Upper lobe of left lung (tissue), 4 donors: ENCODE measurements around the gene SPSB3.

Source experiments
- CTCF ChIP-seq, 6 experiments: fragments of 450-650 bp in 4 of 6; fragments of 200-600 bp in 2 of 6; sonication (generic) in 2 of 6; IDR thresholded peaks; one replicate each; pipeline ENCODE4 v1.5.1; 2016 to 2019; ENCODE audit warnings: antibody characterized with exemption in 6 of 6
- POLR2A ChIP-seq, 4 donors: fragments of 450-650 bp; IDR thresholded peaks; one replicate each; pipeline ENCODE4 v1.5.1; 2016 to 2017; ENCODE audit warnings: antibody characterized with exemption in 4 of 4, mild to moderate bottlenecking in 2 of 4
- POLR2AphosphoS5 ChIP-seq, 2 donors: sonication (generic); formaldehyde crosslinking; IDR thresholded peaks; one replicate each; pipeline ENCODE4 v1.5.1; 2017; ENCODE audit warnings: antibody characterized with exemption in 2 of 2

GRCh38 chr16:1787322-1788094 lies 5.1 kb upstream of the SPSB3 start:
- TF ChIP-seq CTCF (IDR thresholded peaks at IDR 0.05) (no peak), POLR2A (IDR thresholded peaks at IDR 0.05) (no peak), POLR2AphosphoS5 (IDR thresholded peaks at IDR 0.05) (no peak)
